Common myeloid progenitor, CD34-positive (primary cell): ENCODE measurements around the gene DHX57.

ENCODE experiments used
- CTCF ChIA-PET: fragments of 350-600 bp; sonication (Branson Sonifier 250); formaldehyde crosslinking; loops from one replicate; lab custom pipeline; 2021; ENCODE audit warnings: antibody characterized with exemption; lab: Charles Lee
- POLR2A ChIA-PET: fragments of 350-600 bp; sonication (Branson Sonifier 250); formaldehyde crosslinking; loops from one replicate; lab custom pipeline; 2021; ENCODE audit warnings: antibody characterized with exemption; lab: Charles Lee
- DNase-seq, 3 donors: peaks; one replicate each; pipeline versions ENCODE4 v3.0.0 to v3.0.0-alpha.2; 2013
- H3K27ac ChIP-seq, 2 experiments: 1 replicate in 1 of 2; 2 replicates in 1 of 2; pipeline ENCODE4 v1.7.0; 2013; ENCODE audit warnings: inconsistent platforms in 2 of 2, low read length in 2 of 2, mild to moderate bottlenecking in 2 of 2, low read depth in 1 of 2, moderate library complexity in 1 of 2; ENCODE audit not compliant: severe bottlenecking in 2 of 2, insufficient read depth in 1 of 2, poor library complexity in 1 of 2
- H3K27me3 ChIP-seq, 5 experiments: replicated peaks in 2 of 5; 1 replicate in 3 of 5; 2 replicates in 2 of 5; pipeline versions ENCODE4 v1.6.1 to v1.7.0; 2013; ENCODE audit warnings: low read length in 4 of 5, mild to moderate bottlenecking in 2 of 5, moderate library complexity in 2 of 5, inconsistent platforms in 1 of 5; ENCODE audit not compliant: insufficient read depth in 5 of 5, control insufficient read depth in 4 of 5
- H3K36me3 ChIP-seq, 4 experiments: 1 replicate in 2 of 4; 2 replicates in 2 of 4; pipeline versions ENCODE4 v1.6.1 to v1.7.0; 2013; ENCODE audit warnings: low read length in 3 of 4, control low read depth in 1 of 4, mild to moderate bottlenecking in 1 of 4; ENCODE audit not compliant: control insufficient read depth in 4 of 4, insufficient read depth in 4 of 4
- H3K4me1 ChIP-seq, 4 experiments: 1 replicate in 3 of 4; 2 replicates in 1 of 4; pipeline versions ENCODE4 v1.6.1 to v1.7.1; 2013; ENCODE audit warnings: low read length in 3 of 4, mild to moderate bottlenecking in 3 of 4, control low read depth in 1 of 4, inconsistent platforms in 1 of 4, moderate library complexity in 1 of 4; ENCODE audit not compliant: control insufficient read depth in 4 of 4, insufficient read depth in 4 of 4; ENCODE audit errors: control extremely low read depth in 1 of 4
- H3K4me3 ChIP-seq, 7 experiments: 1 replicate in 4 of 7; 2 replicates in 3 of 7; pipeline versions ENCODE4 v1.5.1 to v1.7.0; 2013; ENCODE audit warnings: mild to moderate bottlenecking in 7 of 7, low read length in 6 of 7, moderate library complexity in 6 of 7, inconsistent platforms in 2 of 7, low read depth in 2 of 7, control low read depth in 1 of 7; ENCODE audit not compliant: insufficient read depth in 4 of 7, control insufficient read depth in 1 of 7; ENCODE audit errors: extremely low read depth in 1 of 7
- H3K9me3 ChIP-seq, 5 experiments: 1 replicate in 4 of 5; 2 replicates in 1 of 5; pipeline versions ENCODE4 v1.6.1 to v1.7.1; 2013; ENCODE audit warnings: low read length in 4 of 5, mild to moderate bottlenecking in 2 of 5, inconsistent platforms in 1 of 5, low read depth in 1 of 5, moderate library complexity in 1 of 5; ENCODE audit not compliant: control insufficient read depth in 4 of 5, insufficient read depth in 2 of 5; ENCODE audit errors: control extremely low read depth in 1 of 5
- WGBS: methylation state at CpG from one replicate; pipeline ENCODE4 v1.1.5; 2013; ENCODE audit not compliant: insufficient coverage; 5-methylcytosine and 5-hydroxymethylcytosine counted together

Gene DHX57

GRCh38 chr2:38750011-38750890 lies 125.5 kb downstream of the DHX57 start:
- POLR2A ChIA-PET: interaction anchor here (0.9 to 1.8 kb wide), 5 partner anchors 10 to 374 kb away, joined by 3 to 13 read pairs (median 5); no protein-coding TSS in a partner anchor
- H3K27ac ChIP-seq: peak overlapping the region; percentile 93 to 97
- peaks cover 10 to 42% (median 29%) of the 10 kb centered on the region in 4 experiments for H3K4me1 ChIP-seq
- DNase-seq: peak in 1 of 3 donors; percentile 38
- H3K9me3 ChIP-seq: no peaks in the 10 kb centered on the region
- H3K36me3 ChIP-seq: peaks cover 22 to 49% (median 35%) of the 10 kb centered on the region in 4 experiments
- no peaks in the 10 kb centered on the region for H3K27me3 ChIP-seq
- CTCF ChIA-PET: interaction anchor here (1.7 to 2.2 kb wide), 3 partner anchors 9 to 169 kb away, joined by 3 to 7 read pairs (median 4); no protein-coding TSS in a partner anchor
- 0% methylated on average over 42 of the region's 59 CpGs for WGBS
- H3K4me3 ChIP-seq: peak overlapping the region; percentile 88 to 100 (median 99)

GRCh38 chr2:38748943-38749804 lies 126.6 kb downstream of the DHX57 start:
- CTCF ChIA-PET: no interaction called here
- POLR2A ChIA-PET: no interaction called here
- Histone ChIP-seq H3K9me3 (no peaks in the 10 kb centered on the region), H3K36me3 (peaks cover 23 to 60% (median 43%) of the 10 kb centered on the region in 4 experiments), H3K4me3 (peak overlapping the region in 6 of 7 experiments; percentile 88 to 100 (median 99)), H3K4me1 (peaks cover 10 to 42% (median 27%) of the 10 kb centered on the region in 4 experiments), H3K27ac (peak overlapping the region in 1 of 2 experiments; percentile 97), H3K27me3 (no peaks in the 10 kb centered on the region)
- no peak for DNase-seq
- WGBS: 84% methylated on average over 14 of the region's 26 CpGs

GRCh38 chr2:38748391-38748790 lies 127.3 kb downstream of the DHX57 start:
- H3K4me1 ChIP-seq: peaks cover 10 to 36% (median 24%) of the 10 kb centered on the region in 4 experiments
- no peaks in the 10 kb centered on the region for H3K27me3 ChIP-seq
- no peaks in the 10 kb centered on the region for H3K9me3 ChIP-seq
- H3K27ac ChIP-seq: no peak overlapping the region
- no peak for DNase-seq
- POLR2A ChIA-PET: no interaction called here
- H3K4me3 ChIP-seq: no peak overlapping the region
- 97% methylated on average over 6 of the region's 9 CpGs for whole genome bisulfite sequencing
- peaks cover 30 to 68% (median 50%) of the 10 kb centered on the region in 4 experiments for H3K36me3 ChIP-seq
- CTCF ChIA-PET: no interaction called here

- Histone ChIP-seq H3K4me1 (peaks cover 10 to 36% (median 24%) of the 10 kb centered on the region in 4 experiments), H3K27me3 (no peaks in the 10 kb centered on the region), H3K9me3 (no peaks in the 10 kb centered on the region), H3K27ac (no peak overlapping the region), H3K4me3 (no peak overlapping the region), H3K36me3 (peaks cover 30 to 73% (median 53%) of the 10 kb centered on the region in 4 experiments)
- no peak for DNase-seq
- CTCF ChIA-PET: no interaction called here
- WGBS: 93% methylated on average over 3 of the region's 5 CpGs
- POLR2A ChIA-PET: interaction anchor here (1.3 kb wide), 1 partner anchor 166 kb away, joined by 6 read pairs; no protein-coding TSS in a partner anchor
Measured at GRCh38 chr2:38747819-38748218, 127.9 kb downstream of the DHX57 start.
